GM13976 (cell line): ENCODE data around the gene WRAP73.

Experiments
- DNase-seq: peaks from one replicate; pipeline ENCODE4 v3.0.0; 2012; ENCODE audit warnings: low spot score
- CTCF ChIP-seq: IDR thresholded peaks from 2 replicates; pipeline ENCODE4 v1.5.1; 2012; ENCODE audit warnings: borderline replicate concordance, mild to moderate bottlenecking; ENCODE audit not compliant: insufficient read depth; ENCODE audit errors: extremely low read depth, missing control alignments, control extremely low read depth
- in situ Hi-C: fragments of 300-500 bp; cut with MboI; formaldehyde crosslinking; loops from one replicate; pipeline ENCODE4 v1.12.0; 2022; ENCODE audit warnings: low sequenced_read_pairs, mixed read lengths, inconsistent platforms; ENCODE audit not compliant: unreplicated experiment

The WRAP73 gene

GRCh38 chr1:3581296-3582036, 68.4 kb downstream of the WRAP73 start:
- no peak for TF ChIP-seq CTCF
- in situ Hi-C loops: no loop called here
- no peak for DNase-seq
